PC-3 (cell line): ENCODE measurements around the gene RRBP1. TPM values are rescaled to one million over a fixed set of nuclear protein-coding genes. Genes with fewer than 3 reads are reported as not detected.

Experiments
- ATAC-seq: fragments of 200-7000 bp; cut with Tn5 transposase; 2 replicates; pipeline ENCODE4 v1.9.1; 2020; ENCODE audit warnings: mild to moderate bottlenecking, moderate library complexity
- BruUV-seq: library from RNA; stranded (reverse); fragments of 400-500 nt; replicated peaks from 2 replicates; lab custom pipeline; 2021; lab: Mats Ljungman, UMichigan
- CTCF ChIA-PET: fragments of 300-600 bp; sonication (Branson Sonifier 250); formaldehyde crosslinking; loops from one replicate; lab custom pipeline; 2022; ENCODE audit warnings: antibody characterized with exemption; lab: Charles Lee
- POLR2A ChIA-PET: fragments of 300-600 bp; sonication (Branson Sonifier 250); formaldehyde crosslinking; loops from one replicate; lab custom pipeline; 2022; ENCODE audit warnings: antibody characterized with exemption; ENCODE audit not compliant: unreplicated experiment; lab: Charles Lee
- DNase-seq: peaks from one replicate; pipeline ENCODE4 v3.0.0-alpha.2; 2015
- H2AFZ ChIP-seq: fragments of 300-600 bp; sonication (generic); 2 replicates; pipeline ENCODE4 v1.6.0; 2016; ENCODE audit warnings: antibody characterized with exemption, low read length
- H3F3A ChIP-seq: fragments of 300-600 bp; sonication (generic); one replicate; pipeline ENCODE4 v1.6.0; 2017; ENCODE audit warnings: antibody characterized with exemption, low read length, control low read depth, mild to moderate bottlenecking; ENCODE audit not compliant: unreplicated experiment
- H3K27ac ChIP-seq: fragments of 300-600 bp; sonication (generic); 2 replicates; pipeline ENCODE4 v1.5.1; 2016; ENCODE audit warnings: mild to moderate bottlenecking, low read length
- H3K27me3 ChIP-seq: fragments of 300-600 bp; sonication (generic); 2 replicates; pipeline ENCODE4 v1.6.1; 2016; ENCODE audit warnings: low read length, mixed read lengths
- H3K36me3 ChIP-seq: fragments of 300-600 bp; sonication (generic); 2 replicates; pipeline ENCODE4 v1.6.1; 2016; ENCODE audit warnings: low read depth, mixed run types, low read length, mixed read lengths
- H3K4me1 ChIP-seq: fragments of 300-600 bp; sonication (generic); 2 replicates; pipeline ENCODE4 v1.5.1; 2016; ENCODE audit warnings: low read length; ENCODE audit not compliant: insufficient read depth
- H3K4me2 ChIP-seq: fragments of 300-600 bp; sonication (generic); 2 replicates; pipeline ENCODE4 v1.6.0; 2016; ENCODE audit warnings: low read length
- H3K4me3 ChIP-seq: fragments of 300-600 bp; sonication (generic); 2 replicates; pipeline ENCODE4 v1.5.1; 2016; ENCODE audit warnings: mild to moderate bottlenecking, low read length, mixed read lengths
- H3K79me2 ChIP-seq: fragments of 300-600 bp; sonication (generic); 2 replicates; pipeline ENCODE4 v1.6.1; 2017; ENCODE audit warnings: low read length, mixed read lengths
- H3K9ac ChIP-seq: fragments of 300-600 bp; sonication (generic); 2 replicates; pipeline ENCODE4 v1.6.0; 2016; ENCODE audit warnings: mild to moderate bottlenecking, low read length
- H3K9me2 ChIP-seq: fragments of 300-600 bp; sonication (generic); replicated peaks from 2 replicates; pipeline ENCODE4 v1.6.1; 2016; ENCODE audit warnings: mixed run types, low read length, mixed read lengths
- H3K9me3 ChIP-seq: fragments of 300-600 bp; sonication (generic); 2 replicates; pipeline ENCODE4 v1.6.1; 2016; ENCODE audit warnings: low read length, mixed read lengths
- H4K20me1 ChIP-seq: fragments of 300-600 bp; sonication (generic); 2 replicates; pipeline ENCODE4 v1.6.1; 2016; ENCODE audit warnings: low read length, mixed read lengths
- EZH2 ChIP-seq: fragments of 300-600 bp; sonication (generic); IDR thresholded peaks from one replicate; pipeline ENCODE4 v1.6.1; 2017; ENCODE audit warnings: antibody characterized with exemption, mild to moderate bottlenecking, low read length; ENCODE audit not compliant: unreplicated experiment
- EZH2phosphoT487 ChIP-seq: fragments of 300-600 bp; sonication (generic); IDR thresholded peaks from 2 replicates; pipeline ENCODE4 v1.6.1; 2018; ENCODE audit warnings: mild to moderate bottlenecking, antibody characterized with exemption, low read length, borderline replicate concordance
- intact Hi-C: fragments of 100-400 bp; cut with micrococcal nuclease; formaldehyde crosslinking; loops from 2 replicates; pipeline ENCODE4 v1.9.0; 2023
- total RNA-seq: library from RNA; depleted of rRNA; stranded (reverse); fragments of >200 nt; gene quantifications from 2 replicates; pipeline ENCODE4 v1.2.3, GENCODE V29; 2014
- TF ChIP-seq, protein P1 (sequence below): fragments of 300-600 bp; sonication (generic); conservative IDR thresholded peaks from 2 replicates; pipeline ENCODE4 v1.5.1; 2017; ENCODE audit warnings: antibody characterized with exemption, low read depth, mild to moderate bottlenecking, low read length

RRBP1 gene
- total RNA-seq, 1 experiment from 2014 or later = 176 TPM

- no peak for DNase-seq
- Histone ChIP-seq H3K4me1 (no peaks in the 10 kb centered on the region), H3K27me3 (no peaks in the 10 kb centered on the region), H3K4me3 (no peak overlapping the region), H3K4me2 (no peak overlapping the region), H3F3A (no peaks in the 10 kb centered on the region), H3K9me2 (no peaks in the 10 kb centered on the region), H3K9me3 (no peaks in the 10 kb centered on the region), H2AFZ (no peak overlapping the region), H4K20me1 (no peaks in the 10 kb centered on the region), H3K9ac (no peak overlapping the region), H3K27ac (no peak overlapping the region), H3K79me2 (no peaks in the 10 kb centered on the region), H3K36me3 (peaks cover 61% of the 10 kb centered on the region; the same call in 1 of the 2 replicates)
- intact Hi-C loops = no loop called here
- TF ChIP-seq, protein P1, sequence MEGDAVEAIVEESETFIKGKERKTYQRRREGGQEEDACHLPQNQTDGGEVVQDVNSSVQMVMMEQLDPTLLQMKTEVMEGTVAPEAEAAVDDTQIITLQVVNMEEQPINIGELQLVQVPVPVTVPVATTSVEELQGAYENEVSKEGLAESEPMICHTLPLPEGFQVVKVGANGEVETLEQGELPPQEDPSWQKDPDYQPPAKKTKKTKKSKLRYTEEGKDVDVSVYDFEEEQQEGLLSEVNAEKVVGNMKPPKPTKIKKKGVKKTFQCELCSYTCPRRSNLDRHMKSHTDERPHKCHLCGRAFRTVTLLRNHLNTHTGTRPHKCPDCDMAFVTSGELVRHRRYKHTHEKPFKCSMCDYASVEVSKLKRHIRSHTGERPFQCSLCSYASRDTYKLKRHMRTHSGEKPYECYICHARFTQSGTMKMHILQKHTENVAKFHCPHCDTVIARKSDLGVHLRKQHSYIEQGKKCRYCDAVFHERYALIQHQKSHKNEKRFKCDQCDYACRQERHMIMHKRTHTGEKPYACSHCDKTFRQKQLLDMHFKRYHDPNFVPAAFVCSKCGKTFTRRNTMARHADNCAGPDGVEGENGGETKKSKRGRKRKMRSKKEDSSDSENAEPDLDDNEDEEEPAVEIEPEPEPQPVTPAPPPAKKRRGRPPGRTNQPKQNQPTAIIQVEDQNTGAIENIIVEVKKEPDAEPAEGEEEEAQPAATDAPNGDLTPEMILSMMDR = no peak
- TF ChIP-seq EZH2phosphoT487 = no peak
- POLR2A ChIA-PET = no interaction called here
- BruUV-seq = no TSS peak
- ATAC-seq = no peak
- CTCF ChIA-PET = no interaction called here
Observed at GRCh38 chr20:17629678-17630089, 52.4 kb downstream of the RRBP1 start.

DNA sequence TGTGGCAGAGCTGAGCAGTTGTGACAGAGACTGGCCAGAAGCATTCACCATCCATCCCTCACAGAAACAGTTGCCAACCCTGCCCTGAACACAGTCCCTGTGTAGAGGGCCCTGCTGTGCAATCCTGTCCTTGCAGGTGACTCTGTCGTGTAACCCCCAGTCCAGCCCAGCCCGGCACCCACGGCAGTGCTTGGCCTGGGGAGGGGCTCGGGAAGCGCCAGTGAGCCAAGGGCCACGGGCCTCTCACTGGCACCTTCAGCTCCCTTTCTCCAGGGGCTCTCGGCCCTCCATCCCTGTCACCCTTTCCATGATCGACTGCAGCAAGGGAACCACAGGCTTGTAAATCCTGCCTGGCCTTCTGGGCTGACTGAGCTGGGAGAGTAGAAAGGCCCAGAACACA, 53.0 kb downstream of the RRBP1 start:
- H3K9me2 ChIP-seq = no peaks in the 10 kb centered on the region
- no peaks in the 10 kb centered on the region for H3K79me2 ChIP-seq
- H3K36me3 ChIP-seq = peaks cover 64% of the 10 kb centered on the region; the same call in 1 of the 2 replicates
- H3K9me3 ChIP-seq = no peaks in the 10 kb centered on the region
- H2AFZ ChIP-seq = no peak overlapping the region
- no peaks in the 10 kb centered on the region for H3K4me1 ChIP-seq
- H3K9ac ChIP-seq = no peak overlapping the region
- no peaks in the 10 kb centered on the region for H3F3A ChIP-seq
- TF ChIP-seq EZH2 = no peak
- TF ChIP-seq, protein P1 = no peak
- TF ChIP-seq EZH2phosphoT487 = no peak
- H3K27me3 ChIP-seq = no peaks in the 10 kb centered on the region
- H4K20me1 ChIP-seq = no peaks in the 10 kb centered on the region
- no peak overlapping the region for H3K27ac ChIP-seq
- POLR2A ChIA-PET = no interaction called here
- intact Hi-C loops = no loop called here
- no peak for DNase-seq
- no peak overlapping the region for H3K4me2 ChIP-seq
- no peak for ATAC-seq
- H3K4me3 ChIP-seq = no peak overlapping the region
- no TSS peak for BruUV-seq
- CTCF ChIA-PET = no interaction called here

DNA sequence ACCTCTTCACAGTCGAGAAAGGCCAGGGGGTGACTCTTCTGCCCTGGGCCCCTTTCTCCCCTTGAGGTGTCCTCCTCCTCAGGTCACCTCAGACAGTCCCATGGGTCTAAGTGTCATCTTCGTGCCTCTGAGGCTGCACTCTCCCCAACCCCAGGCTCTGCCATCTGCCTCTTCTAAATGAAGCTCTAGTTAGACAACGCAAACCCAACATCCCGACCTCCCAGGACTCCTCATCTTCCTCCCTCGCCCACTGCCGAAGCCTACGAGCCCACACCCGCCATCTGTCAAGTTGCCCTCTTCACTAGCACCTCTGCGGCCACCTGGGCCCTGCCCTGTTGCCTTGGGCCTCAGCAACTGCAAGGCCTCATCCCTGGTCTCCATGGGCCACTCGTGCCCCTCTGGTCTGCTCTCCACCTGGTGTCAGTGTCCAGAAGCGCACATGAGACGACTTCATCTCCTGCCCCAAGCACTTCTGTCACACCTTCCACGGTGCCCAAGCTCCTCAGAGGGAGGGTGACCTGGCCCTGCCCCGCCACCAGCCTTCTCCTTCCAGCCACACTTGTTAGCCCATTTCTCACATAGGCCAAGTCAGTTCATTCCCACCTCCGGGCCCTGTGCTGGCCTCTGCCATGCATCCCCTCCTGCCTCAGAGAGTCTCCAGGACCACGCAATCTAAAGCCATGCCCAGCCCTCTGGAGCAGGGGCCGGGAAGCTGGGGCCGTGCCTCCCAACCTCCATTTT, 53.8 kb downstream of the RRBP1 start:
- H3K4me2 ChIP-seq = no peak overlapping the region
- CTCF ChIA-PET = no interaction called here
- H3K9ac ChIP-seq = no peak overlapping the region
- peaks cover 60% of the 10 kb centered on the region; the same call in 1 of the 2 replicates for H3K36me3 ChIP-seq
- H3K4me3 ChIP-seq = no peak overlapping the region
- TF ChIP-seq EZH2phosphoT487 (no peak), EZH2 (no peak)
- TF ChIP-seq, protein P1 = peak; percentile 21; the same call in 1 of the 2 replicates
- ATAC-seq (peak; percentile 30; the same call in 1 of the 2 replicates), DNase-seq (no peak)
- H3K27me3 ChIP-seq = no peaks in the 10 kb centered on the region
- intact Hi-C loops = no loop called here
- H3K9me3 ChIP-seq = no peaks in the 10 kb centered on the region
- POLR2A ChIA-PET = no interaction called here
- H4K20me1 ChIP-seq = no peaks in the 10 kb centered on the region
- H3K9me2 ChIP-seq = no peaks in the 10 kb centered on the region
- H3F3A ChIP-seq = no peaks in the 10 kb centered on the region
- no peak overlapping the region for H2AFZ ChIP-seq
- BruUV-seq = no TSS peak
- H3K27ac ChIP-seq = no peak overlapping the region
- H3K79me2 ChIP-seq = no peaks in the 10 kb centered on the region
- no peaks in the 10 kb centered on the region for H3K4me1 ChIP-seq
